Measurements from ENCODE around the gene UGT1A5.

The UGT1A5 gene

DNA sequence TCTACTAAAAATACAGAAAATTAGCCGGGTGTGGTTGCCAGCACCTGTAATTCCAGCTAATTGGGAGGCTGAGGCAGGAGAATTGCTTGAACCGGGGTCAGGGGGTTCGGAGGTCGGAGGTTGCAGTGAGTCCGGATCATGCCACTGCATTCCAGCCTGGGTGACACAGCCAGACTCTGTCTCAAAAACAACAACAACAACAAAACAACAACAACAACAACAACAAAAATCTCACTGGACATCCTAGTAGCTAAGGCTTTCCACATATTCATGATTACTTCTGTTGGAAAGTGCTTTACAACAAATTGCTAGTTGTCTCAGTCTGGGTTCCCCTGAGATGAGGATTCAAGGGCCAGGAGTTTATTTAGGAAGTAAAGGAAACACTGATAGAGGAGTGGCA lies 61.1 kb downstream of the UGT1A5 start:
- no peaks in the 10 kb centered on the region for H3K27me3 ChIP-seq (ENCODE audit: control insufficient read depth, insufficient read depth, low read length)
- H3K36me3 ChIP-seq (ENCODE audit: control insufficient read depth, insufficient read depth, low read length), result no peaks in the 10 kb centered on the region
- no peak overlapping the region for H3K9ac ChIP-seq (ENCODE audit: low read length)
- no peaks in the 10 kb centered on the region for H3K4me1 ChIP-seq (ENCODE audit: control insufficient read depth, insufficient read depth, low read length)
- H3K9me3 ChIP-seq (ENCODE audit: control insufficient read depth, low read length), result no peaks in the 10 kb centered on the region
- H3K4me3 ChIP-seq (ENCODE audit: low read length), result no peak overlapping the region

DNA sequence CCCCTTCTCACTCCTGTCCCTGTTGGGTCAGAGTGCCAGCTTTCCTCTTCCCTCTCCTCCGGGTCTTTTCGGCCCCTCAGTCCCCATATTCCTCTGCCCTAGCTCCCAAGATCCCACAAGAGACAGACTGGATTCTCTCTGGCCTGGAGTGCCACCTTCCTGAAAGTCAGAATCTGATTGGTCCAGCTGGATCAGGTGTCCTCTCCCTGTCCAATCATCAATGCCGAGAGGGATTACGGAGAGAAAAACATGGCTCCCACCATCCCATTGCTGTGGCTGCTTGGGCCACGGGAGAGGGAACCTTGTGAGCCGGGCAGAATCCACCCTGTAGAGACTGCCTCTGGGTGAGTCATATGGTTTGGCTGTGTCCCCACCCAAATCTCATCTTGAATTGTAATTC lies 62.7 kb downstream of the UGT1A5 start:
- Histone ChIP-seq H3K27me3 (ENCODE audit: control insufficient read depth, insufficient read depth, low read length) (no peaks in the 10 kb centered on the region), H3K9me3 (ENCODE audit: control insufficient read depth, low read length) (no peaks in the 10 kb centered on the region), H3K9ac (ENCODE audit: low read length) (no peak overlapping the region), H3K4me3 (ENCODE audit: low read length) (no peak overlapping the region), H3K4me1 (ENCODE audit: control insufficient read depth, insufficient read depth, low read length) (no peaks in the 10 kb centered on the region), H3K36me3 (ENCODE audit: control insufficient read depth, insufficient read depth, low read length) (no peaks in the 10 kb centered on the region)

DNA sequence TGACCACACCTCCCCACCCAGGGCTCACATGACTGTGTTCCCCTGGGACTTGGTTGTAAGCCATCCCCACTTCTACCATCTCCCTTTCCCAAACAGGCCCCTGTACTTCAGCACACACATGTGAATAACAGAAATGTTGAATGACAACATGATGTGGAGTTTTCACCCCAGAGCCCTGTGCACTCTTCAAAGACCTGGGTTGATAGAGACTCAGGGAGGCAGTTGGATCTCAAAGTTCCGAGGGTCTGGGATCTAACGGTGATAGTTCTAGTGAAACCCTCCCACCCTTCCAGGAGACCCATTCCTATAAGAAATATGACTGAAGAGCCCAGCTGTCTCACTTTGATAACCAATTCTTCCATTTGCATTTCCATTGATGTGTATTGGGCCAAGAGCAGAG lies 65.3 kb downstream of the UGT1A5 start, which contains the start of gene MROH2A:
MROH2A (plus strand) TSS at position 301 of the 400 bp plus-strand sequence. CDS start 1,029 bp downstream, outside the sequence.
- Histone ChIP-seq H3K4me1 (ENCODE audit: control insufficient read depth, insufficient read depth, low read length) (no peaks in the 10 kb centered on the region), H3K9ac (ENCODE audit: low read length) (no peak within 1 kb of the TSS), H3K9me3 (ENCODE audit: control insufficient read depth, low read length) (no peaks in the 10 kb centered on the region), H3K4me3 (ENCODE audit: low read length) (no peak within 1 kb of the TSS), H3K27me3 (ENCODE audit: control insufficient read depth, insufficient read depth, low read length) (no peaks in the 10 kb centered on the region), H3K36me3 (ENCODE audit: control insufficient read depth, insufficient read depth, low read length) (no peaks in the 10 kb centered on the region)

DNA sequence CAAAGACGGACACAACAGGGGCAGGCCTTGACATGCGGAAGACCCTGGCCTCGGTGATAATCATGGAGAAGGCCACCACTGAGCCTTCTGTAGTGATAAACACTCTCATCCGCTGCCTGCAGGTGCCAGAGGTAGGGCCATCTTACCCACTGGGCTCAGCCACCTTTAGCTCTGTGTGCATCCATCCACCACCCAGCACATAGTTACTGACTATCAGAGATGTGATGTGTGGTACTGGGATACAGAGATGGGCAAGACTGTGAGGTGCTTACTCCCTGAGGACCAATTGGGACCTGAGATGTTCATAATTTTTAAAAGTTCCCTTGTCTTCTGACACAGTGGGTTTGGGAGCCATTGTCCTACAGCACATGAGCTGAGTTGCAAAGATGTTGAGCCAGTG lies 67.0 kb downstream of the UGT1A5 start:
- H3K36me3 ChIP-seq (ENCODE audit: control insufficient read depth, insufficient read depth, low read length), result no peaks in the 10 kb centered on the region
- H3K9me3 ChIP-seq (ENCODE audit: control insufficient read depth, low read length), result no peaks in the 10 kb centered on the region
- H3K9ac ChIP-seq (ENCODE audit: low read length), result no peak overlapping the region
- no peak overlapping the region for H3K4me3 ChIP-seq (ENCODE audit: low read length)
- H3K4me1 ChIP-seq (ENCODE audit: control insufficient read depth, insufficient read depth, low read length), result no peaks in the 10 kb centered on the region
- H3K27me3 ChIP-seq (ENCODE audit: control insufficient read depth, insufficient read depth, low read length), result no peaks in the 10 kb centered on the region

DNA sequence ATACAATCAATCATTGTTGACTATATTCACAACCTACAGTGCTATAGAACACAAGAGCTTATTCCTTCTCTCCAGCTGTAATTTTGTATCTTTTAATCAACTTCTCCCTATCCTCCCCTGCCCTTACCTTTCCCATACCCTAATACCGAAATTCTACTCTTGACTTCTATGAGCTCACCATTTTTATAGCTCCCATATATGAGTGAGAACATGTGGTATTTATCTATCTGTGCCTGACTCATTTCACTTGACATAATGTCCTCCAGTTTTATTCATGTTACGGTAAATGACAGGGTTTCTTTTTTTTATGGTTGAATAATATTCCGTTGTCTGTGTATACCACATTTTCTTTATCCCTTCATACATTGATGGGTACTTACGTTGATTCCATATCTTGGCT lies 68.1 kb downstream of the UGT1A5 start:
- Histone ChIP-seq H3K4me1 (ENCODE audit: control insufficient read depth, insufficient read depth, low read length) (no peaks in the 10 kb centered on the region), H3K4me3 (ENCODE audit: low read length) (no peak overlapping the region), H3K36me3 (ENCODE audit: control insufficient read depth, insufficient read depth, low read length) (no peaks in the 10 kb centered on the region), H3K27me3 (ENCODE audit: control insufficient read depth, insufficient read depth, low read length) (no peaks in the 10 kb centered on the region), H3K9ac (ENCODE audit: low read length) (no peak overlapping the region), H3K9me3 (ENCODE audit: control insufficient read depth, low read length) (no peaks in the 10 kb centered on the region)

DNA sequence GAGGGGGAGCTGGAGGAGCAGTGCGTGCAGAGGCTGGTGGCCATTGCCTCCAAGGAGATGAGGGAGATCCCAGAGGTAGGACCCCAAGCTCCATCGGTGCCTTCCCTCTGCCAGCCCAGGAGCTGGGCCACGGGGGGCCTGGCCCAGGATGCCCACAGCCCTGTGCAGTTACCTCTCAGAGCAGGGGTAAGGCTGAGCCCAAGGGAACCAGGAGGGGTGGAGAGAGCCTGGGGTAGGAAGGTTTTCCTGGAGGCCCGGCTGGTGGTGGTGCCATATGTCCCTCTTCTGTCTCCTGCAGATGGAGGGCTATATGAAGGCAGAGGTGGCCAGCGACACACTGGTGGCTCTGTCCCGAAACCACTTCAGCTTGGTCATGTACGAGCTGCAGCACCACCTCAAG lies 76.8 kb downstream of the UGT1A5 start:
- H3K36me3 ChIP-seq (ENCODE audit: control insufficient read depth, insufficient read depth, low read length), result no peaks in the 10 kb centered on the region
- no peaks in the 10 kb centered on the region for H3K27me3 ChIP-seq (ENCODE audit: control insufficient read depth, insufficient read depth, low read length)
- H3K9me3 ChIP-seq (ENCODE audit: control insufficient read depth, low read length), result no peaks in the 10 kb centered on the region
- H3K4me1 ChIP-seq (ENCODE audit: control insufficient read depth, insufficient read depth, low read length), result no peaks in the 10 kb centered on the region
- no peak overlapping the region for H3K9ac ChIP-seq (ENCODE audit: low read length)
- no peak overlapping the region for H3K4me3 ChIP-seq (ENCODE audit: low read length)

DNA sequence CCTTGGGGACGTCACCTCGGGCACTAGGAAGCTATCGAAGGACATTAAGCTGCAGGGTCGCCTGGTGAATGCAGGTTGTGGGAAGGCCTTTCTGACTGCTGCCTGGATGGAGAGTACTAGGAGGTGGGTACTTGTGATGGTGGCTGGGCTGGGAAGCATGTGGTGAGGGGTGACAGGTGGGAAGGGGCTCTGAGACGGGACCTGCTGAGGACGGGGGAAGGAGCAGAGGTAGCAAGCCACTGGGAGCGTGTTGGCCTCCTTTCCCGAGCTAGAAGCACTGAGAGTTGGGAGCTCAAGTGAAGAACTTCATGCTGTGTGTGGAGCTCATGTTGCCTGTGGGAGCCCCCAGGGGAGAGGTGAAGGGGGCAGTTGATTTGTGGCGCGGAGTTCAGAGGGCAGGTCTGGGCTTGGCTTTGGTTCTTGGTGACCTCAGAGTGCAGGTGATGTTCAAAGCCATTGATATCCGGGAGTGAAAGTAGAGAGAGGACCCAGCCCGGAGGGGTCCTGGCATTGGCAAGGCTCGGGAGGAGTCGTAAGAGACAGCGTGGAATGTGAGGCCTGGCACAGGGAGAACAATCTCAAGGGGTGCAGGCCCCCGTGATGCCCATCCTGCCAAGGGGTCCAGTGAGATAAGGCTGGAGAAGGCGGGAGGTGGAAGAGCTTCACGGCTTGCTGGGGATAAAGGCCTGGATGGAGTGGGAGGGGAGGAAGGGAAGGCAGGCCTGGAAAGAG lies 78.6 kb downstream of the UGT1A5 start:
- no peaks in the 10 kb centered on the region for H3K9me3 ChIP-seq (ENCODE audit: control insufficient read depth, low read length)
- H3K27me3 ChIP-seq (ENCODE audit: control insufficient read depth, insufficient read depth, low read length), result no peaks in the 10 kb centered on the region
- no peaks in the 10 kb centered on the region for H3K4me1 ChIP-seq (ENCODE audit: control insufficient read depth, insufficient read depth, low read length)
- no peak overlapping the region for H3K4me3 ChIP-seq (ENCODE audit: low read length)
- H3K9ac ChIP-seq (ENCODE audit: low read length), result no peak overlapping the region
- H3K36me3 ChIP-seq (ENCODE audit: control insufficient read depth, insufficient read depth, low read length), result no peaks in the 10 kb centered on the region

DNA sequence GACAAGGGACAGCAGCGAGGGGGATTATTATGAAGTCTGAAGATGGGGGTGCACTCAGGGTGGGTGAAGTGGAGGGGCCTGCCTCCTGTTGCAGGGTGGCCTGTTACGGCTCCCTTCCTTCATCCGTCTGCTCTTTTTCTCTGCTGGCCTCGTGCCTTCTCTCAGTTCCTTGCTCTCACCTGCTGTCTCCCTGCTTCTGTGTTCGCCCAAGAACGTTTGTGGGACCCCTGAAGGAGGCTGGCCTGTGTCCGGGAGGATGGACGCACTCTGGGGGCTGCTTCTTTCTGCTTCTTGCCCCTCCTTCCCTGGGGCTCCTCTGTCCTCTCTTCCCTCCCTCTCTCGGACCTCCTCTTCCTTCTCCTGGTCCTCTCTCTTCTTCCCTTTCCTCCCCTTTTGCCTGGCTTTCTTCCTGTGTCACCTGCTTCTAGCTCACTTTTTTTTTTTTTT lies 79.2 kb downstream of the UGT1A5 start:
- no peaks in the 10 kb centered on the region for H3K4me1 ChIP-seq (ENCODE audit: control insufficient read depth, insufficient read depth, low read length)
- H3K36me3 ChIP-seq (ENCODE audit: control insufficient read depth, insufficient read depth, low read length), result no peaks in the 10 kb centered on the region
- H3K9me3 ChIP-seq (ENCODE audit: control insufficient read depth, low read length), result no peaks in the 10 kb centered on the region
- no peak overlapping the region for H3K4me3 ChIP-seq (ENCODE audit: low read length)
- H3K27me3 ChIP-seq (ENCODE audit: control insufficient read depth, insufficient read depth, low read length), result no peaks in the 10 kb centered on the region
- H3K9ac ChIP-seq (ENCODE audit: low read length), result no peak overlapping the region

DNA sequence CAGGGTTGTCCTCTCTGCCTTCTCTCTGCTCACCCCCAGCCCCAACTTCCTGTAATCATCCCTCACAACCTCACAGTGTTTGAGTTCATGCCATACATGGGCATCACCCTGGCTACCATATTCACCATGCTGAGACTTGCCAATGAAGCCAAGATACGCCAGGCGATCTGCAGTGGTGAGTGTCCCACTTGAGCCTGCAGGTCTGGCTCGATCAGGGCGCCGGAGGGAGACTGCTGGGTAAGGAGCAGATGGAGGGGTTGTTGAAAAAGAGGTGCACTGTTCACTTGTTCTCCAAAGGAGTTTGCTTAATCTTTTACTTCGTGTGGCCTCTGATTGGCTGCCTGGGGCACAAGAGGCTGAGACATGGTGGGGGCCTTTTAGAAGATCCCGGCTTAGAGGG lies 80.0 kb downstream of the UGT1A5 start:
- Histone ChIP-seq H3K9me3 (ENCODE audit: control insufficient read depth, low read length) (no peaks in the 10 kb centered on the region), H3K4me3 (ENCODE audit: low read length) (no peak overlapping the region), H3K36me3 (ENCODE audit: control insufficient read depth, insufficient read depth, low read length) (no peaks in the 10 kb centered on the region), H3K27me3 (ENCODE audit: control insufficient read depth, insufficient read depth, low read length) (no peaks in the 10 kb centered on the region), H3K9ac (ENCODE audit: low read length) (no peak overlapping the region), H3K4me1 (ENCODE audit: control insufficient read depth, insufficient read depth, low read length) (no peaks in the 10 kb centered on the region)

DNA sequence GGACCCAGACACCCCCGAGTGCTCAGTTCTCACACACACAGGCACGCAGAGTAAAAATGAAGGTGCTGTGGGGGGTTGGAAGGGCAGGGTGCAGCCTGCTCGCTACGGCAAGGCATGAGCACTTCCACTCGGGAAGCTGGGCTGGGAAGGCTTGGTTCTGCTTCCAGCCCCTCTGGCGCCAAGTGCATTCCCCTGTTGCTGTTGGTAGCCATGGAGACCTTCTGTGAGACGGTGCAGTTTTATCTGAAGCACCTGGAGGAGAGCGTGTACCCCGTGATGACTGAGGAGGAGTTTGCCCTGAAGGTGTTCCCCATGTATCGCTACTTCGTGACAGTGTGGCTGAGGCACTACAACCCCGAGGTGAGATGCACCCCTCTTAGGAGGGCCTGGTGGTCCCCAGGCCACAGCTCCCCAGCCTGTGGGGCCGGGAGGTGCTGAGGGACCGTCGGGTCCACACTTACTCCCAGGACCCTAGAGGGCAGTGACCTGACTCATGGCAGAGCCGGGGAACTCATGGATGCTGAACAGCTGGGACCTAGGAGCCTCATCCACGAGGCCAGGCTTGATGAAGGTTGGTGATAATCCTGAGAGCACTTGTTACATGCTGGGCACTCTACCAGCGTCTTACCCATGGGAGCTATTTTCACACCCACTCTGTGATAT lies 80.9 kb downstream of the UGT1A5 start:
- no peak overlapping the region for H3K9ac ChIP-seq (ENCODE audit: low read length)
- no peaks in the 10 kb centered on the region for H3K4me1 ChIP-seq (ENCODE audit: control insufficient read depth, insufficient read depth, low read length)
- H3K27me3 ChIP-seq (ENCODE audit: control insufficient read depth, insufficient read depth, low read length), result no peaks in the 10 kb centered on the region
- H3K4me3 ChIP-seq (ENCODE audit: low read length), result no peak overlapping the region
- no peaks in the 10 kb centered on the region for H3K9me3 ChIP-seq (ENCODE audit: control insufficient read depth, low read length)
- H3K36me3 ChIP-seq (ENCODE audit: control insufficient read depth, insufficient read depth, low read length), result no peaks in the 10 kb centered on the region

DNA sequence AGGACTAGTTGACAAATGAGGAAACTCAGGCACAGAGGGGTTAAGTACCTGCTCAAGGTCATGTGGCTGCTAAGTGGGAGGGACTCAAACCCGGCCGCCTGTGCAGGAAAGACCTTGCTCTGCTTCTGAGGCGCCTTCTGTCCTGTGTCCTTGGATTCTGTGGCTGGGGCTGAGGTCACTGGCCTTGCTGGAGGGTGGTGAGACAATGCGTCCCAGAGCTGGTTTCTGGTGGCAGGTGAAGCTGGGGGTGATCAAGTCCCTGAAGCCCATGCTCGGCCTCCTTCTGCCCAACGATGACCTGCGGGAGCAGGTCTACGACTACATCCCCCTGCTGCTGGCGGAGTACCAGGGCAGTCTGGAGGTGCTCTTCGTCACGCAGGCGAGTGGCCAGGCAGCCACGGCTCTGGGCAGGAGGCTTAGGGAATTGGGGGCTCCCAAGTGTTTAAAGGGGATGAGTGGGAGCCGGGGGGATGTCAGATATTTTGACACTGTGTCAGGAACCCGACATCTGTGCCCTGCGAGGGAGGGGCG lies 81.5 kb downstream of the UGT1A5 start:
- Histone ChIP-seq H3K4me3 (ENCODE audit: low read length) (no peak overlapping the region), H3K27me3 (ENCODE audit: control insufficient read depth, insufficient read depth, low read length) (no peaks in the 10 kb centered on the region), H3K4me1 (ENCODE audit: control insufficient read depth, insufficient read depth, low read length) (no peaks in the 10 kb centered on the region), H3K9me3 (ENCODE audit: control insufficient read depth, low read length) (no peaks in the 10 kb centered on the region), H3K36me3 (ENCODE audit: control insufficient read depth, insufficient read depth, low read length) (no peaks in the 10 kb centered on the region), H3K9ac (ENCODE audit: low read length) (no peak overlapping the region)

DNA sequence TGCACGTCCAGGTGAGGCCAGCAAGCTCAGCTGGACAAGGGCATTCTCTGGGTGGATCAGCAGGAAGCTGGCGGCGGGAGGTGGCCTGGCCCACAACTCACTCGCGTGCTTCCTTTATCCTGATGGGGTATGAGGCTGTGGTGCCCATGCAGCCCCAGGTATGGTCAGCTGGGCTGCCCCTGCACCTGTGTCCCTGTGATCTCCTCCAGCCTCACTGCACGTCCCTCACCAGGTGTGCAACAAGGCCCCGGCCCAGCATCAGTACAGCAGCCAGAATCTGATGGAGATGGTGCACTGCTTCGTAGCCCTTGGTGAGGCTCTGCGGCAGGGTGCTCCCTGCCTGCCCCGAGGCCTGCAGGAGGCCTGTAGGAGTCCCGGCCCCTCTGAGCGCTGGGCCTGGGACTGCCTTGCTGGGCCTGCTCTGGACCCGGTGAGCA lies 83.0 kb downstream of the UGT1A5 start:
- H3K9ac ChIP-seq (ENCODE audit: low read length), result no peak overlapping the region
- no peaks in the 10 kb centered on the region for H3K9me3 ChIP-seq (ENCODE audit: control insufficient read depth, low read length)
- no peaks in the 10 kb centered on the region for H3K27me3 ChIP-seq (ENCODE audit: control insufficient read depth, insufficient read depth, low read length)
- no peaks in the 10 kb centered on the region for H3K36me3 ChIP-seq (ENCODE audit: control insufficient read depth, insufficient read depth, low read length)
- H3K4me3 ChIP-seq (ENCODE audit: low read length), result no peak overlapping the region
- H3K4me1 ChIP-seq (ENCODE audit: control insufficient read depth, insufficient read depth, low read length), result no peaks in the 10 kb centered on the region

Measured in mucosa of stomach (tissue), 1 donor.